Liver (tissue), 9 donors: ENCODE data around the gene KDM4C. TPM values are rescaled to one million over a fixed set of nuclear protein-coding genes. Genes with fewer than 3 reads are reported as not detected.

ENCODE experiments used
- DNase-seq: peaks from one replicate; pipeline ENCODE4 v3.0.0-alpha.2; 2017; ENCODE audit warnings: low spot score
- H3K27ac ChIP-seq, 2 donors: one replicate each; pipeline ENCODE4 v1.7.0; 2013; ENCODE audit warnings: inconsistent platforms in 2 of 2, low read length in 2 of 2, control low read depth in 1 of 2, low read depth in 1 of 2, mild to moderate bottlenecking in 1 of 2
- H3K27me3 ChIP-seq, 4 donors: one replicate each; pipeline versions ENCODE4 v1.6.1 to v1.7.0; 2013; ENCODE audit warnings: low read length in 3 of 4, inconsistent platforms in 1 of 4, mild to moderate bottlenecking in 1 of 4, moderate library complexity in 1 of 4; ENCODE audit not compliant: control insufficient read depth in 4 of 4, insufficient read depth in 4 of 4
- H3K36me3 ChIP-seq, 4 donors: one replicate each; pipeline versions ENCODE4 v1.6.1 to v1.7.0; 2013; ENCODE audit warnings: low read length in 3 of 4, mild to moderate bottlenecking in 3 of 4, low read depth in 1 of 4, moderate library complexity in 1 of 4; ENCODE audit not compliant: control insufficient read depth in 4 of 4, insufficient read depth in 3 of 4
- H3K4me1 ChIP-seq, 4 donors: one replicate each; pipeline versions ENCODE4 v1.6.1 to v1.7.0; 2013; ENCODE audit warnings: low read length in 3 of 4, mild to moderate bottlenecking in 3 of 4, moderate library complexity in 1 of 4; ENCODE audit not compliant: control insufficient read depth in 4 of 4, insufficient read depth in 4 of 4
- H3K4me3 ChIP-seq, 3 donors: one replicate each; pipeline versions ENCODE4 v1.6.1 to v1.7.0; 2013; ENCODE audit warnings: low read length in 3 of 3, control low read depth in 1 of 3, low read depth in 1 of 3, mild to moderate bottlenecking in 1 of 3
- H3K9ac ChIP-seq, 2 donors: one replicate each; pipeline ENCODE4 v1.7.0; 2013; ENCODE audit warnings: low read length in 2 of 2, mild to moderate bottlenecking in 2 of 2, moderate library complexity in 2 of 2, control low read depth in 1 of 2, low read depth in 1 of 2
- H3K9me3 ChIP-seq, 4 donors: one replicate each; pipeline versions ENCODE4 v1.6.1 to v1.7.0; 2013; ENCODE audit warnings: low read length in 3 of 4; ENCODE audit not compliant: control insufficient read depth in 4 of 4
- CTCF ChIP-seq: fragments of 150-350 bp; IDR thresholded peaks from 2 replicates; pipeline ENCODE4 v1.5.1; 2017; ENCODE audit warnings: improper control_type of control experiment, low read depth, low read length; ENCODE audit not compliant: missing input control
- EGR1 ChIP-seq, 2 donors: IDR thresholded peaks; 2 replicates each; pipeline ENCODE4 v1.6.1; 2016 to 2018; ENCODE audit warnings: antibody characterized with exemption in 2 of 2, low read depth in 2 of 2
- FOXA1 ChIP-seq: IDR thresholded peaks from 2 replicates; pipeline ENCODE4 v1.6.1; 2016; ENCODE audit warnings: antibody characterized with exemption
- FOXA2 ChIP-seq: IDR thresholded peaks from 2 replicates; pipeline ENCODE4 v1.6.1; 2016; ENCODE audit warnings: antibody characterized with exemption
- GABPA ChIP-seq, 2 donors: IDR thresholded peaks in 1 of 2; conservative IDR thresholded peaks in 1 of 2; 2 replicates each; pipeline ENCODE4 v1.6.1; 2016; ENCODE audit warnings: antibody characterized with exemption in 2 of 2, mild to moderate bottlenecking in 1 of 2, moderate library complexity in 1 of 2
- HNF4A ChIP-seq, 2 donors: conservative IDR thresholded peaks; 2 replicates each; pipeline ENCODE4 v1.6.1; 2016; ENCODE audit warnings: antibody characterized with exemption in 2 of 2, mild to moderate bottlenecking in 2 of 2
- HNF4G ChIP-seq: IDR thresholded peaks from 2 replicates; pipeline ENCODE4 v1.6.1; 2016; ENCODE audit warnings: antibody characterized with exemption
- JUND ChIP-seq, 2 donors: IDR thresholded peaks; 2 replicates each; pipeline ENCODE4 v1.6.1; 2016; ENCODE audit warnings: antibody characterized with exemption in 2 of 2
- NR2F2 ChIP-seq: IDR thresholded peaks from 2 replicates; pipeline ENCODE4 v1.6.1; 2016; ENCODE audit warnings: antibody characterized with exemption
- RAD21 ChIP-seq, 2 donors: IDR thresholded peaks; 2 replicates each; pipeline ENCODE4 v1.6.1; 2016; ENCODE audit warnings: antibody characterized with exemption in 2 of 2, mild to moderate bottlenecking in 2 of 2
- RXRA ChIP-seq, 2 donors: IDR thresholded peaks; 2 replicates each; pipeline ENCODE4 v1.6.1; 2017 to 2018; ENCODE audit warnings: antibody characterized with exemption in 2 of 2, mild to moderate bottlenecking in 1 of 2
- SP1 ChIP-seq: IDR thresholded peaks from 2 replicates; pipeline ENCODE4 v1.6.1; 2018; ENCODE audit warnings: antibody characterized with exemption, mild to moderate bottlenecking
- TAF1 ChIP-seq: conservative IDR thresholded peaks from 2 replicates; pipeline ENCODE4 v1.6.1; 2016; ENCODE audit warnings: antibody characterized with exemption, mild to moderate bottlenecking
- YY1 ChIP-seq: IDR thresholded peaks from 2 replicates; pipeline ENCODE4 v1.6.1; 2016; ENCODE audit warnings: antibody characterized with exemption, mild to moderate bottlenecking
- ZBTB33 ChIP-seq: IDR thresholded peaks from 2 replicates; pipeline ENCODE4 v1.6.1; 2016; ENCODE audit warnings: antibody characterized with exemption
- WGBS: extraction: QIAGEN DNeasy Blood & Tissue Kit; methylation state at CpG from one replicate; pipeline ENCODE4 v1.1.7; 2013; 5-methylcytosine and 5-hydroxymethylcytosine counted together
- polyA plus RNA-seq, 2 donors: library from polyadenylated mRNA; stranded (reverse) in 1 of 2; unstranded in 1 of 2; fragments of 200-250 nt in 1 of 2; fragments of >200 nt in 1 of 2; fragmentation: Nextera tagmentation in 1 of 2; extraction: Ambion mirVana in 1 of 2; gene quantifications; one replicate each; pipeline versions ENCODE4 v1.2.1 to v1.2.3, GENCODE V29; 2013 to 2015
- total RNA-seq, 2 donors: library from RNA; depleted of rRNA; stranded (reverse); fragments of >200 nt; gene quantifications; one replicate each; pipeline ENCODE4 v1.2.3, GENCODE V29; 2014
- TF ChIP-seq, protein P1 (sequence below): IDR thresholded peaks from 2 replicates; pipeline ENCODE4 v1.6.1; 2016; ENCODE audit warnings: antibody characterized with exemption
- TF ChIP-seq, protein P2 (sequence below): IDR thresholded peaks from 2 replicates; pipeline ENCODE4 v1.6.1; 2016; ENCODE audit warnings: antibody characterized with exemption, mild to moderate bottlenecking
- TF ChIP-seq, protein P3 (sequence below): IDR thresholded peaks from 2 replicates; pipeline ENCODE4 v1.6.1; 2016; ENCODE audit warnings: antibody characterized with exemption
- donor health status: healthy.
- donor health status: healthy.
- donor health status: healthy.
- donor health status: healthy.
- donor health status: healthy.

Gene KDM4C
- total and polyA plus RNA-seq, 4 donors: 4.3 to 40.2 (median 24.0) TPM

- Histone ChIP-seq H3K36me3 (no peaks in the 10 kb centered on the region), H3K4me1 (peaks cover 2 to 3% (median 2%) of the 10 kb centered on the region in 4 donors), H3K27me3 (no peaks in the 10 kb centered on the region), H3K9me3 (no peaks in the 10 kb centered on the region), H3K4me3 (no peak overlapping the region), H3K9ac (no peak overlapping the region), H3K27ac (no peak overlapping the region)
- no peak for DNase-seq
- TF ChIP-seq FOXA2: no peak
These were observed 5.5 kb downstream of the KDM4C start for GRCh38 chr9:6763244-6763643.

- 97% methylated on average over 2 of the region's 2 CpGs for WGBS
- TF ChIP-seq ZBTB33 (no peak), SP1 (no peak)
These were observed 6.2 kb downstream of the KDM4C start for GRCh38 chr9:6764011-6764410.

DNA sequence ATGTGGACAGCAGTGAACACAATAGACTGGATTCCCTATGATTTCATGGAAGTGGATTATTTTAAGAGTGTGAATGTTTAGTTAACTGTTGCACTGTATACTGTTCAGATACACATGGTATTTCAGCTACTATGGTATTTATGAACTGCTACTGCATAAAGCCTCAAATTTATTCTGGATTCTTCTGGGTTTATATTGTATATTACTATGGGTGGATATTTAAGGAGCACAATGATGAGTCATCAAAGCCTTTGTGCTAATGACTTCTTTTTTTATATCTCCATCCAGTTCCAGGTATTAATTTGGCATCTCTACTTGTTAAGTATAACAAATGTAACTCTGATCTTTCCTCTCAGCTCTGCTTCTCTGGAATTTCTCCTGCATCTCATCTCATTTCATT lies 6.8 kb downstream of the KDM4C start:
- DNase-seq: no peak
- Histone ChIP-seq H3K9me3 (no peaks in the 10 kb centered on the region), H3K4me3 (no peak overlapping the region), H3K27ac (no peak overlapping the region), H3K4me1 (peaks cover 2 to 3% (median 2%) of the 10 kb centered on the region in 4 donors), H3K9ac (no peak overlapping the region), H3K36me3 (no peaks in the 10 kb centered on the region), H3K27me3 (no peaks in the 10 kb centered on the region)
- TF ChIP-seq NR2F2 (no peak), FOXA2 (no peak), EGR1 (IDR thresholded peaks at IDR 0.05; ENCODE audit: low read depth in 2 of 2) (no peak), HNF4A (conservative IDR thresholded peaks at IDR 0.05) (no peak), RXRA (IDR thresholded peaks at IDR 0.05) (no peak), YY1 (no peak), GABPA (IDR thresholded peaks at IDR 0.05 in 1 of 2, conservative IDR thresholded peaks at IDR 0.05 in 1 of 2) (no peak), CTCF (no peak), SP1 (no peak), JUND (IDR thresholded peaks at IDR 0.05) (no peak), HNF4G (no peak), TAF1 (no peak), RAD21 (IDR thresholded peaks at IDR 0.05) (no peak), ZBTB33 (no peak), FOXA1 (no peak)
- TF ChIP-seq, protein P1, sequence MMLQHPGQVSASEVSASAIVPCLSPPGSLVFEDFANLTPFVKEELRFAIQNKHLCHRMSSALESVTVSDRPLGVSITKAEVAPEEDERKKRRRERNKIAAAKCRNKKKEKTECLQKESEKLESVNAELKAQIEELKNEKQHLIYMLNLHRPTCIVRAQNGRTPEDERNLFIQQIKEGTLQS: no peak
- TF ChIP-seq, protein P2, sequence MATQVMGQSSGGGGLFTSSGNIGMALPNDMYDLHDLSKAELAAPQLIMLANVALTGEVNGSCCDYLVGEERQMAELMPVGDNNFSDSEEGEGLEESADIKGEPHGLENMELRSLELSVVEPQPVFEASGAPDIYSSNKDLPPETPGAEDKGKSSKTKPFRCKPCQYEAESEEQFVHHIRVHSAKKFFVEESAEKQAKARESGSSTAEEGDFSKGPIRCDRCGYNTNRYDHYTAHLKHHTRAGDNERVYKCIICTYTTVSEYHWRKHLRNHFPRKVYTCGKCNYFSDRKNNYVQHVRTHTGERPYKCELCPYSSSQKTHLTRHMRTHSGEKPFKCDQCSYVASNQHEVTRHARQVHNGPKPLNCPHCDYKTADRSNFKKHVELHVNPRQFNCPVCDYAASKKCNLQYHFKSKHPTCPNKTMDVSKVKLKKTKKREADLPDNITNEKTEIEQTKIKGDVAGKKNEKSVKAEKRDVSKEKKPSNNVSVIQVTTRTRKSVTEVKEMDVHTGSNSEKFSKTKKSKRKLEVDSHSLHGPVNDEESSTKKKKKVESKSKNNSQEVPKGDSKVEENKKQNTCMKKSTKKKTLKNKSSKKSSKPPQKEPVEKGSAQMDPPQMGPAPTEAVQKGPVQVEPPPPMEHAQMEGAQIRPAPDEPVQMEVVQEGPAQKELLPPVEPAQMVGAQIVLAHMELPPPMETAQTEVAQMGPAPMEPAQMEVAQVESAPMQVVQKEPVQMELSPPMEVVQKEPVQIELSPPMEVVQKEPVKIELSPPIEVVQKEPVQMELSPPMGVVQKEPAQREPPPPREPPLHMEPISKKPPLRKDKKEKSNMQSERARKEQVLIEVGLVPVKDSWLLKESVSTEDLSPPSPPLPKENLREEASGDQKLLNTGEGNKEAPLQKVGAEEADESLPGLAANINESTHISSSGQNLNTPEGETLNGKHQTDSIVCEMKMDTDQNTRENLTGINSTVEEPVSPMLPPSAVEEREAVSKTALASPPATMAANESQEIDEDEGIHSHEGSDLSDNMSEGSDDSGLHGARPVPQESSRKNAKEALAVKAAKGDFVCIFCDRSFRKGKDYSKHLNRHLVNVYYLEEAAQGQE: no peak
- TF ChIP-seq, protein P3, sequence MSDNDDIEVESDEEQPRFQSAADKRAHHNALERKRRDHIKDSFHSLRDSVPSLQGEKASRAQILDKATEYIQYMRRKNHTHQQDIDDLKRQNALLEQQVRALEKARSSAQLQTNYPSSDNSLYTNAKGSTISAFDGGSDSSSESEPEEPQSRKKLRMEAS: no peak

More at GRCh38 chr9:6764011-6764410, 6.2 kb downstream of the KDM4C start:
- Histone ChIP-seq H3K9ac (no peak overlapping the region), H3K27ac (no peak overlapping the region), H3K27me3 (no peaks in the 10 kb centered on the region), H3K4me3 (no peak overlapping the region), H3K36me3 (no peaks in the 10 kb centered on the region), H3K9me3 (no peaks in the 10 kb centered on the region), H3K4me1 (peaks cover 2 to 3% (median 2%) of the 10 kb centered on the region in 4 donors)
- no peak for DNase-seq
